ENCODE measurements around the gene ROS1. TPM values are rescaled to one million over a fixed set of nuclear protein-coding genes. Genes with fewer than 3 reads are reported as not detected.

Gene ROS1
- total RNA-seq, 6 experiments from 2014 or later = 0.05 to 0.14 (median 0.07) TPM

- Mint-ChIP-seq H3K9me3 (no peaks in the 10 kb centered on the region), H3K27me3 (ENCODE audit: insufficient read depth) (no peaks in the 10 kb centered on the region; the same call in none of the 2 replicates)
Observed at GRCh38 chr6:117326396-117326795, 99.3 kb downstream of the ROS1 start.

GRCh38 chr6:117317261-117317660 is 108.5 kb downstream of the ROS1 start:
- H3K27me3 Mint-ChIP-seq (ENCODE audit: insufficient read depth) = peaks cover 3% of the 10 kb centered on the region; the same call in 1 of the 2 replicates
- no peak overlapping the region for H3K27ac Mint-ChIP-seq
- TF ChIP-seq CTCF (IDR thresholded peaks at IDR 0.05) = peak; percentile 75
- H3K4me1 Mint-ChIP-seq (ENCODE audit: low read depth) = no peaks in the 10 kb centered on the region
- H3K9me3 Mint-ChIP-seq = no peaks in the 10 kb centered on the region
- no peak overlapping the region for H3K4me3 Mint-ChIP-seq
- no peaks in the 10 kb centered on the region for H3K36me3 Mint-ChIP-seq (ENCODE audit: low read depth)
- no peak for DNase-seq

More at GRCh38 chr6:117326396-117326795, 99.3 kb downstream of the ROS1 start:
- Mint-ChIP-seq H3K4me1 (ENCODE audit: low read depth) (no peaks in the 10 kb centered on the region), H3K27ac (no peak overlapping the region), H3K4me3 (no peak overlapping the region), H3K36me3 (ENCODE audit: low read depth) (no peaks in the 10 kb centered on the region)
- no peak for TF ChIP-seq CTCF (IDR thresholded peaks at IDR 0.05)
- DNase-seq = no peak

- H3K9me3 Mint-ChIP-seq = no peaks in the 10 kb centered on the region
- no peaks in the 10 kb centered on the region for H3K36me3 Mint-ChIP-seq (ENCODE audit: low read depth)
- peaks cover 1% of the 10 kb centered on the region; the same call in 1 of the 2 replicates for H3K27me3 Mint-ChIP-seq (ENCODE audit: insufficient read depth)
- no peak overlapping the region for H3K4me3 Mint-ChIP-seq
- DNase-seq = no peak
- no peak for TF ChIP-seq CTCF (IDR thresholded peaks at IDR 0.05)
- peaks cover 8% of the 10 kb centered on the region; the same call in 1 of the 2 replicates for H3K4me1 Mint-ChIP-seq (ENCODE audit: low read depth)
- no peak overlapping the region for H3K27ac Mint-ChIP-seq
Observed at GRCh38 chr6:117311726-117312125, 114.0 kb downstream of the ROS1 start.

- Mint-ChIP-seq H3K36me3 (ENCODE audit: low read depth) (no peaks in the 10 kb centered on the region), H3K27me3 (ENCODE audit: insufficient read depth) (peaks cover 1% of the 10 kb centered on the region; the same call in 1 of the 2 replicates), H3K9me3 (no peaks in the 10 kb centered on the region), H3K27ac (no peak overlapping the region), H3K4me1 (ENCODE audit: low read depth) (peaks cover 8% of the 10 kb centered on the region; the same call in 1 of the 2 replicates), H3K4me3 (no peak overlapping the region)
- no peak for TF ChIP-seq CTCF (IDR thresholded peaks at IDR 0.05)
- no peak for DNase-seq
Observed at GRCh38 chr6:117311310-117311709, 114.4 kb downstream of the ROS1 start.

DNA sequence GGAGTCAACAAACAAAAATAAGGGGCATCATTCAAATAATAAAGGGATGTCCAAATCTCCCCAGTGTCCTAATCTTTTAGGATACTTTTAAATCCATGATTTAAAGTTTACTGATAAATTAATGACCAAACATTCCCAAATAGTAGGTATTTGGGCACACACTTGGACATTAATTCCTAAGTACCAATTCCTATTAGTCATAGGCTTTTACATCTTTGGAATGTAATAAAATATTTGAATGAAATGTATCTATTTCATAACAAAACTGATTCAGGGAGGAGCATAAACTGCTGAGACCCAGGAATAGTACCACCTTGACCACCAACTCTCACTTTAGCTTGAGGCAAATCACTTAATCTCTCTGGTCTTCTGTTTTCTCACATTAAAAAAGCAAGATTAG is 116.1 kb downstream of the ROS1 start:
- H3K36me3 Mint-ChIP-seq (ENCODE audit: low read depth) = no peaks in the 10 kb centered on the region
- H3K27ac Mint-ChIP-seq = no peak overlapping the region
- peaks cover 1% of the 10 kb centered on the region; the same call in 1 of the 2 replicates for H3K27me3 Mint-ChIP-seq (ENCODE audit: insufficient read depth)
- no peak for DNase-seq
- no peaks in the 10 kb centered on the region for H3K9me3 Mint-ChIP-seq
- H3K4me1 Mint-ChIP-seq (ENCODE audit: low read depth) = peaks cover 8% of the 10 kb centered on the region; the same call in 1 of the 2 replicates
- TF ChIP-seq CTCF (IDR thresholded peaks at IDR 0.05) = no peak
- no peak overlapping the region for H3K4me3 Mint-ChIP-seq

Measured in HFFc6 (cell line).